ELR (cell line): ENCODE measurements around the gene CPEB3.
A peak's percentile ranks its signal among the peaks of the same experiment; 100 is the strongest.
"Not testable (repeated sequence)": the region's sequence is repeated elsewhere in the genome, so short reads cannot be mapped to it uniquely, and the experiment has no call there.

Source experiments
- DNase-seq: peaks from one replicate; pipeline ENCODE4 v3.0.0-alpha.2; 2015; ENCODE audit warnings: low read depth

CPEB3 gene

GRCh38 chr10:92031580-92031979 lies 259.3 kb downstream of the CPEB3 start:
- no peak for DNase-seq

- no peak for DNase-seq
Observed at GRCh38 chr10:92027141-92027540, 263.7 kb downstream of the CPEB3 start.

DNA sequence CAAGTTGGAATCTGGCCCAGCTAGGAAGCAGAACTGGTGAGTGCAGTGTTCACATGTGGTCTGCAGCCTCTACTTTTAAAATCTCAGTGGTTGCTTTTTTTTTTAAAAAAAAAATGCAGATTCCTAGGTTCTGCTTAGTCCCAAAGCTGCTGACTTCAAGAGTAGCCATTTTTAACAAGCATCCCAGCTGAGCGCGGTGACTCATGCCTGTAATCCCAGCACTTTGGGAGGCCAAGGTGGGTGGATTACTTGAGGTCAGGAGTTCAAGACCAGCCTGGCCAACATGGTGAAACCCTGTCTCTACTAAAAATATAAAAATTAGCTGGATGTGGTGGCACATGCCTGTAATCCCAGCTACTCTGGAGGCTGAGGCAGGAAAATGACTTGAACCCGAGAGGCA lies 265.5 kb downstream of the CPEB3 start:
- not testable (repeated sequence) for DNase-seq

DNA sequence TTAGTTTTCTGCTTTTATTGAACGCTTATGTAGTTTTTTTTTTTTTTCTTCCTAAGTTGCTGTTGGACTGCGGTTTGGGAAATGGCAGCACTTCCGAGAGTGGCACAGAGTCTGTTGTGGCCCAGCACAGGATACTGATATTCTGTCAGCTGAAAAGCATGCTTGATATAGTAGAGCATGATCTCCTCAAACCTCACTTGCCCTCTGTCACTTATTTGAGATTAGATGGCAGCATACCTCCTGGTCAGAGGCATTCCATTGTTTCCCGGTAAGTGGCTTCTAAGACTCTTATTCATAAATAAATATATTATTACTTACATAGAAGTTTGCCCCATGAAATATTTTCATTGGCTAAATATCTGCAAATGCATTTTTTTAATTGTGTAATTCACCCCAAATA lies 266.2 kb downstream of the CPEB3 start:
- peak; percentile 10 for DNase-seq

DNA sequence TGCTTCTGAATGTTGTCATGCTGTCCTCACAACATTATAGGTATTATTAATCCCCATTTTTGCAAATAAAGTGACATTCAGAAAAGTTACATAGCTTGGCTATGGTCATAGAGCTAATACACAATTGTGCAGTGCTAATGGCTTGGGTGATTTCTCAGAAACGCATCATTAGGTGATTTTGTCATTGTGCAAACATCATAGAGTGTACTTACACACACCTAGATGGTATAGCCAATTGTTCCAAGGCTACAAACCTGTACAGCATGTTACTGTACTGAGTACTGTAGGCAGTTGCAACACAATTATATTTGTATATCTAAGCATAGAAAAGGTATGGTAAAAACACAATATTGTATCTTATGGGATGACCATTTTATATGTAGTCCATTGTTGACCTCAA lies 276.3 kb downstream of the CPEB3 start:
- no peak for DNase-seq

DNA sequence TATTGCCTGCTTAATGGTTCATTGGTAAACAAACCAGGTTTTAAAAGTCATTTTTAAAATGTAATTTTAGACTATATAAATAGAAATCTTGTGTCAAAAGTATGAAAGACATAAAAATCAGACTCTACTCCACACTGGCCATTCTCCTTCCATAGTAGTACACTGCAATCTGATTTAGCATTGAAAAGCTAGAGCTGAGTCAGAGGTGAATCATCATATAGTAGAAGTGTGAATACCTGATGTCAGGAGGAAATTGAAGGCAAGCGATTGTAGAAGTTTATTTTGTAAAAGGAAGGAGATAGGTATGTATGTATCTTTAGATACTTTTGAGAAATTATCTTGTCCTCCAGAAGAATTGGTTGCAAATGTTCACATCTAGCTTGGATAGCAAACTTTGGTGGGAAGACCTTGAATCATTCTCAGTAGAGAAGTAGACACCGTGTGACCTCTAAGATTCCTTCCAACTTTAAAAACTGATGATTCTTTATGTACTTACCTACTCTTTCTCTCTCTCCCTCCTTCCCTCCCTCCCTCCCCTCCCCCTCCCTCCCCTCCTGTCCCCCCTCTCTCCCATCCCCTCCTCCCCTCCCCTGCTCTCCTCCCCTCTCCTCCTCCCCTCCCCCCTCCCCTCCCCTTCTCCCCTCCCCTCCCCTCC lies 279.2 kb downstream of the CPEB3 start:
- peak; percentile 91 for DNase-seq

- no peak for DNase-seq
Observed at GRCh38 chr10:92010047-92010735, 280.7 kb downstream of the CPEB3 start.

- DNase-seq: no peak
Observed at GRCh38 chr10:92009445-92009844, 281.4 kb downstream of the CPEB3 start.

- DNase-seq: no peak
Observed at GRCh38 chr10:92005978-92006377, 284.9 kb downstream of the CPEB3 start.

DNA sequence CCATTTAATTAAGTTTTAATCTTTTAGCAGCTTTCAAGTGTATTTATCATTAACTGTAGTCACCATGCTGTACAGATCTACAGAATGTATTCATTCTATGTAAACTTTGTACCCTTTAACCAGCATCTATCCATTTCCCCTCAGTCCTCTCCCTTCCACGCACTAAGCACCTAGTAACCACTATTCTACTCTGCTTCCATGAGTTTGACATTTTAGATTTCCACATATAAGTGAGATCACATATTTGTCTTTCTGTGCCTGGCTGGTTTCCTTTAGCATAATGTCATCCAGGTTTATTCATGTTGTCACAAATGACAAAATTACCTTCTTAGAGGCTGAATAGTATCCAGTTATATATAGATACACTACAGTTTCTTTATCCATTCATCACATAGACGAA lies 287.6 kb downstream of the CPEB3 start:
- no peak for DNase-seq

GRCh38 chr10:92001995-92002394 lies 288.9 kb downstream of the CPEB3 start:
- no peak for DNase-seq

DNA sequence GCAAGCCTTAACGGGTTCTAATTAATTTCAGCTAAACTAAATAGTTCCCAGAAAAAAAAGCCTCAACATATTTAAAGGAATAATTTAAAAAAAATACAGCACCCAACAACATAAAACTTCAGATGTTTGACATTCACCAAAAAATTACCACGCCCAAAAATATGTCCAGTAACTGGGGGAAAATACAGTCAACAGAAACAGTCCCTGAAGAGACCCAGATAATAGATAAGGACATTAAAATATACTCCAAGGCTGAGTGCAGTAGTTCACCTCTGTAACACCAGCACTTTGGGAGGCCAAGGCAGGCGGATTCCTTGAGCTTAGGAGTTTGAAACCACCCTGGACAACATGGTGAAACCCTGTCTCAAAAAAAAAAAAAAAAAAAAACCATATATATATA lies 289.3 kb downstream of the CPEB3 start:
- no peak for DNase-seq
